ENCODE measurements around the gene RARRES1.
A peak's percentile ranks its signal among the peaks of the same experiment; 100 is the strongest.

DNA sequence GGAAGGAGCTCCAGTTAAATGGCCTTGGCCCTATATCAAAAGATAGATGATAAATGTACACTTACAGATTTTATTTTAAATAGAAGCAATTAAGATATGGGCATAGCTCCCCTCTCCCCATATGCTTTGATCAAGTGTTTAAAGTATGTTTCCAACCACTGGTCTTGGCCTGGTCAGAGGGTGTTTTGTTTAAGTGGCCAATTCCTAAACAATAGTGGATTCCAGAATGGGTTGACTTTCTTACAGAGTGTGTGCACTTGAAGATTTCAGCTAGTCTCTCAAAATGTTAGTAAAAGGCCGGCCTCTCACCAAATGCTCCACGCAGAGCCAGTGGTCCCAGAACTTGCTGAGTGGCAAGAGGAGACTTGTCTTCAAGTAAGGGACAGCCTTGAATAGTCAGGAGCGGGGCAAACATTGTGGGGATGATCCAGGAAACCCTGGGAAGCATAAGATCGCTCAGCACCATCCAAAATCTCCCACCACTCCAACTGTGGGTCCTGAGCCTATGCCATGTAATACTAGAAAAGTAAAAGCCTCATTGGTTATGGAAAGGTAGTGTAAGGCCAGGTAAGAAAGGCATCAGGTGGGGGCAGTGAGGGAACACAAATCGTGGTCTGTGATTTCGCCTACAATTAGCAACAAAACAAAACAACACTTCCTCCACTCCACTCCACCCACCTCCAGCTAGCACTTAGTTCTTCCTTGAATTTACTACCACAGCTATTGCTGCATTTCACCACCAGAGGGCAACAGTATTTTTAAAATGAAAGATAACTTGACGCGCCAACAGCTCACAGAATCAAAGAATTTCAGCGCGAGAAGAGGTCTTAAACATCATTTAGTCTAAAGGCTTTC lies 4.8 kb downstream of the RARRES1 start:
- TF ChIP-seq POLR2A (IDR thresholded peaks at IDR 0.05) (no peak), CTCF (IDR thresholded peaks at IDR 0.05) (peak; percentile 78 to 87 (median 80))
